NB4 (cell line): ENCODE measurements around the gene SHH.

Experiments used
- CTCF ChIP-seq: IDR thresholded peaks from one replicate; pipeline ENCODE4 v1.5.1; 2012; ENCODE audit warnings: low read depth, low read length
- MAX ChIP-seq: IDR thresholded peaks from 2 replicates; pipeline ENCODE4 v1.6.1; 2011; ENCODE audit warnings: low read depth, low read length
- MYC ChIP-seq: IDR thresholded peaks from 2 replicates; pipeline ENCODE4 v1.6.1; 2011; ENCODE audit warnings: low read depth, low read length
- POLR2A ChIP-seq: IDR thresholded peaks from 2 replicates; pipeline ENCODE4 v1.6.1; 2011; ENCODE audit warnings: mild to moderate bottlenecking; ENCODE audit not compliant: insufficient read length; ENCODE audit errors: extremely low read depth

- TF ChIP-seq CTCF, result no peak
- TF ChIP-seq POLR2A, result no peak
- no peak for TF ChIP-seq MAX
- TF ChIP-seq MYC, result no peak
These were observed 45.0 kb downstream of the SHH start for GRCh38 chr7:155766966-155767916.
